Measurements from ENCODE around the gene LRRC34.

DNA sequence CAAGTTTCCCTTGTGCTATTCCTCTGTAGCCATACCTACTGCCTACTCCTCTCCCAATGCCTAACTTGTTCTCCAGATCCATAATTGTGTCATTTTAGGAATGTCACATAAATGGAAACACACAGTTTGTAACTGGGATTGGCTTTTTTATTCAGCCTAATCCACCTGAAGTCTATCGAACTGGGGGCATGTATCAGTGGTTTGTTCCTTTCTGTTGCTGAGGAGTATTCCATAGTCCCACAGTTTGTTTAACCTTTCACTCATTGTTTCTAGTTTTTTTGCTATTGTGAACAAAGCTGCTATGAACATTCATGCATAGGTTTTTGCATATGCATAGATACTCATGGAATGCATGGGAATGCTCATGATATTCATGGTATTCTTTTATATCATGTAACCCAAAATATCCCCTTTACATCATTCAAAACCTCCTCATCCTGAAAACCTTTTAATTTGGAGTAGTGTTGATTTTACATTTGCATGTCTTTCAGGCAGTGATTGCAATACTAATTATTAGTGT lies 25.9 kb upstream of the LRRC34 start:
- TF ChIP-seq, protein P1, sequence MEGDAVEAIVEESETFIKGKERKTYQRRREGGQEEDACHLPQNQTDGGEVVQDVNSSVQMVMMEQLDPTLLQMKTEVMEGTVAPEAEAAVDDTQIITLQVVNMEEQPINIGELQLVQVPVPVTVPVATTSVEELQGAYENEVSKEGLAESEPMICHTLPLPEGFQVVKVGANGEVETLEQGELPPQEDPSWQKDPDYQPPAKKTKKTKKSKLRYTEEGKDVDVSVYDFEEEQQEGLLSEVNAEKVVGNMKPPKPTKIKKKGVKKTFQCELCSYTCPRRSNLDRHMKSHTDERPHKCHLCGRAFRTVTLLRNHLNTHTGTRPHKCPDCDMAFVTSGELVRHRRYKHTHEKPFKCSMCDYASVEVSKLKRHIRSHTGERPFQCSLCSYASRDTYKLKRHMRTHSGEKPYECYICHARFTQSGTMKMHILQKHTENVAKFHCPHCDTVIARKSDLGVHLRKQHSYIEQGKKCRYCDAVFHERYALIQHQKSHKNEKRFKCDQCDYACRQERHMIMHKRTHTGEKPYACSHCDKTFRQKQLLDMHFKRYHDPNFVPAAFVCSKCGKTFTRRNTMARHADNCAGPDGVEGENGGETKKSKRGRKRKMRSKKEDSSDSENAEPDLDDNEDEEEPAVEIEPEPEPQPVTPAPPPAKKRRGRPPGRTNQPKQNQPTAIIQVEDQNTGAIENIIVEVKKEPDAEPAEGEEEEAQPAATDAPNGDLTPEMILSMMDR (IDR thresholded peaks at IDR 0.05): no peak
- no peak for TF ChIP-seq POLR2AphosphoS5 (IDR thresholded peaks at IDR 0.05)
